GM18868 (cell line): ENCODE data around the gene VPS13D.

Source experiments
- ATAC-seq: cut with Tn5 transposase; IDR thresholded peaks from one replicate; pipeline ENCODE4 v1.9.1; 2021; ENCODE audit warnings: mild to moderate bottlenecking, moderate library complexity; ENCODE audit not compliant: unreplicated experiment

VPS13D gene

DNA sequence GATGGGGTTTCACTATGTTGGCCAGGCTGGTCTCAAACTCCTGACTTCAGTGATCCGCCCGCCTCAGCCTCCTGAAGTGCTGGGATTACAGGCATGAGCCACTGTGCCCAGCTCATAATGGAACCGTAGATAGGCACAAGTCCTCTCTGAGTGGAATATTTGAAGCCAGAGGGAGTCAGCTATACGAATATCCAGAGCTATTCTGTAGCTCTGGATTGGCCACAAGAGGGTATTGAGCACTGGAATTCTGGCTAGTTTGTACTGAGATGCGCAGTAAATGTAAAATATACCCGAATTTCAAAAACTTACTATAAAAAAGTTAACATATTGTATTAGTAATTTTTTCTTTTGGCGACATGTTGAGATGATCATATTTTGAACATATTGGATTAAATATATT is 851 bp upstream of the VPS13D start:
- ATAC-seq, result no peak

DNA sequence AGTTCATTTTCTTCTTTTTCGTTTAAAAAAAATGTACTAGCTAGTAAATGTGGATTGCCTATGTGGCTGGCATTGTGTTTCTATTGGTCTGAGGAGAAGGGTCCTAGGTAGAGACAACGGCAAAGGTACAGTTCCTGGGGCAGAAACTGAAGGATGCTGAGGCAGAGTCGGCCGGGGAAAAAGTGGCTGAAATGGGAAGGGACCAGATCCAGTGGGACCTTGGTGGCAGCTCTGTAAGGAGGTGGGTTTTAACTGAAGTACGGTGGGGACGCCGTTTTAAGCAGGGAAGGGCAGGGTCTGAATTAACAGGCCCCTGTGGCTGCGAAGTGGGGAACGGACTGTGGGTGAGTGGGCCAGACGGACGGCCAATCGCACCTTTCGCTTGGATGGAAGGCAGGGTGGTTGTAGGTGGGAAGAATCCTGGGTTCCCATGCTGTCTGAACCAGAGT is 420 bp upstream of the VPS13D start:
- ATAC-seq, result no peak

DNA sequence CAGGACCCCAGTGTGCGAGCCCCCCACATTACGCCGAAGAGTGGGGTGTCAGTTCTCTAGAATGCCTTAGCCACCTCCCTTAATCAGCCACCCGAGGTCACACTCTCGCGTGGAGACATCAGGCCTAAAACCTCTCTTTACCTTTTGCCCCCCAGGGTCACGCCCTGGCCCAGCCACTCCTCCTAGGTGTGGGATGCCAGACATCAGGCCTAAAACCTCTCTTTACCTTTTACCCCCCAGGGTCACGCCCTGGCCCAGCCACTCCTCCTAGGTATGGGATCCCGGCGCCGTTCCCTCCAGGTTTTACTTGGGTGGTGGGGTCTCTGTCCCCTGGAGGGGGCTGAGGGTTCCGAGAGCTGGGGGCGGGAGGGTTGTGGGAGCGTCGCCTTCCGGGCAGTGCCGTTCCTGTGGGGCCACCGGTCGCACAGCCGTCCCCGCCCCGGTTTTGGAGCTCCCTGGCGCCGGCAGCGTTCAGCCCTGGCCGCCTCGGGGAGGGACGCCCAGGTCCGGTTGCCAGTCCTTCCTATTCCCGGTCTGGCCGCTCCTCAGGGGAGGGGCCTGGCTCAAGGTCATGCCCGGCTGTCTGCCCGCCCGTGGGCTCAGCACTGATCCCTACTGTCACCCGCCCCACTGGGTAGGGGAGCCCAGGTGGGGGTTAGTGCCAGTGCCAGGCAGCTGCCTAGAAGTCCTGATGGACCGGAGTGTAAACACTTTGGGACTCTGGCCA is 882 bp downstream of the VPS13D start:
- ATAC-seq, result peak; percentile 22

GRCh38 chr1:12231276-12231595 is 1.4 kb downstream of the VPS13D start:
- ATAC-seq, result no peak

- no peak for ATAC-seq
Measured at GRCh38 chr1:12232221-12232620, 2.4 kb downstream of the VPS13D start.

DNA sequence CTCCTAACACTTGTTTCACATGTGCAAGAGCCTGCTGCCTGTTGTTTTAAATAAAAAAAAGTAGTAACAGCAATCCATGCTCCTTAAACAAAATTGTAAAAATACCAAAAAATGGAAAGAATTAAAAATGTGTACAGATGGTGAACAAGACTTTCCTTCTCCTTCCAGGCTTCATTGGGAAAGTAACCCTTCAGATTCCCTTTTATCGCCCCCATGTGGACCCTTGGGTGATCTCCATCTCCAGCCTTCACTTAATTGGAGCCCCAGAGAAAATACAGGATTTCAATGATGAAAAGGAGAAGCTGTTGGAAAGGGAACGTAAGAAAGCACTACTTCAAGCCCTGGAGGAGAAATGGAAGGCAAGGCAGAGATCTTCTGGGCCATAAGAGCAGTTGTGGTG is 14.2 kb downstream of the VPS13D start:
- ATAC-seq, result no peak

DNA sequence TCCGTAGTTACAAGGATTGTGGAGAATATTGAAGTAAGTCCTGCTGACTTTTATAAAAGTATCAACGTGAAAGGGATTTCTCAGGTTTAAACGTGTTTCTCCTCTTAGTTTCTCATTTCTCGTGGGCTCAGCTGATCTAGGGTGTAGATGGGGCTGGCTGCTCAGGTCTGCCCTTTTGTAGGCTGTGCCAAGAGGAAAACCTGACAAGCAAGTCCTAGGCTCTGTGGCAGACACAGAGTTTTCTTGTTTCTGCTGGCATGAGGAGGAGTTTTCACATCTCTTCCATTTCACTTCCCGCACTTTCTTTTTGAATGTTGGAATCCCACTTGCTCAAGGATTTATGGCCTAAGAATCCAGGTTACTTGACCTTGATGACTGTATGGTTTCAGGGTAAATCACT is 14.8 kb downstream of the VPS13D start:
- no peak for ATAC-seq

- no peak for ATAC-seq
Measured at GRCh38 chr1:12245116-12245515, 15.3 kb downstream of the VPS13D start.

DNA sequence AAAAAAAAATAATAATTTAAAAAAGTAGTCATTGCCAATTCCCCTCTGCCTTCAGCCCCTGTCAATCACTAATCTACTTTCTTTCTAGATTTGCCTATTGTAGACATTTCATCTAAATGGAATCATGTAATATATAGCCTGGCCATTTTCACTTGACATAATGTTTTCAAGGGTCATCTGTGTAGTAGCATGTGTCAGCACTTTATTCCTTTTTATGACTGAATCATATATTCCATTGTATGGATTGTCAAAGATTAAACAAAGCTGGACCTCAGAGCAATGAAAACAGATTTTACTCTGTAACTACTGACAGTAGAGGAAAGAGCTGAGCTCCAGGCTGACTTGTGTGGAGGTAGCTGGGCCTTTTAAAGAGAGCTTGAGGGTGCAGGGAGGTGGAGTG is 15.9 kb downstream of the VPS13D start:
- no peak for ATAC-seq

GRCh38 chr1:12246584-12246983 is 16.8 kb downstream of the VPS13D start:
- no peak for ATAC-seq

GRCh38 chr1:12249181-12249580 is 19.4 kb downstream of the VPS13D start:
- no peak for ATAC-seq

- ATAC-seq, result no peak
Measured at GRCh38 chr1:12249748-12250147, 19.9 kb downstream of the VPS13D start.

GRCh38 chr1:12251442-12251841 is 21.6 kb downstream of the VPS13D start:
- no peak for ATAC-seq

DNA sequence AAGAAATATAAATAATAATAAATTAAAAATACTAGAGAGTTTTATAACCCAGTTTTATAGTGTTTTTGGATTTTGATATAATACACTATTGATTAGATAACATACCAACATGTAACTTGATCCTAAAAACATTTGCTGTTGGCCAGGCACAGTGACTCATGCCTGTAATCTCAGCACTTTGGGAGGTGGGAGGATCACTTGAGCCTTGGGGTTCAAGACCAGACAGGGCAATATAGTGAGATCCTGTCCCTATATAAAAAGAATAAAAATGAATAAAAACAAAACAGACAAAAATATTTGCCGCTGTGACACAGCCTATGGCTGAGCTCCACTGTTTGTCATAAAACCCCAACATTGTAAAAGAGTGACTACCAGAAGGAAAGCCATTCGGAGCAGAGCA is 26.1 kb downstream of the VPS13D start:
- ATAC-seq, result no peak

DNA sequence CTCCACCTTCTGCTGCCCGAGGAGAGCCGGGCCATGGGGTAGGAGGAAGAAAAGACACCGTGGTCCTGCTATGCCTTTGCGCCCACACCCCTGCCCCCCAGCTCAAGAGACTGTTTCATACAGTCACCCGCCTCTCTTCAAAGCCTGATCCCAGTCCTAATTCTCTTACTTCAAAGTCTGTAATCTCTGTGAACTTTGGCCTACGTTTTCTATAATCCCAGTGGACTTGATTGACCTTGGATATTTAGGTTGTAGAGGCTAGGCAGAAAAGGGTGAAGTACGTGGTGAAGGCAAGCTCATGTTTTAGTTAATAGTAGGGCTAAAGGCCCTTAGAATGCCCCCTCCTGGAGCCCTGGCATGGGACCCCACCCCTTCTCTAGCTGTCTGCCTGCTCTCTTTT is 28.4 kb downstream of the VPS13D start:
- ATAC-seq, result no peak

DNA sequence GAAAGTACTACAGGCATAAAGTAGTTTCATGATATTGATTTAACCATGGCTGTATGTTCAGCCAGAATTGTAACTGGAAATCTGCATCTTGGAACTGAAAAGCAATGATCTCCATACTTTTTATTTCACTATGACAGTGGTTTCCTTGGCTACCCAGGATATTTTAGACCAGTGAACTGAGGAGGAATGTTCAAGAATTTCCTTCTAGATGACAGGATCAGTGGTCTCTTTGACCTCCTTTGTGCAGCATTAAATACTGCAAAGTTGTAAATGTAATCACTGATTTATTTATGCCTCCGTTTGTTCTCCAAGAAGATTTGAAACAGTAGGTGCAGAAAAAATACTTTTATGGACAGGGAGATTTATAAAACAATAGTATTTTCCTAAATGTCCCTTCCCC is 39.5 kb downstream of the VPS13D start:
- ATAC-seq, result no peak

- ATAC-seq, result no peak
Measured at GRCh38 chr1:12271033-12271432, 41.2 kb downstream of the VPS13D start.

GRCh38 chr1:12272770-12273169 is 42.9 kb downstream of the VPS13D start:
- ATAC-seq, result no peak

- no peak for ATAC-seq
Measured at GRCh38 chr1:12275370-12275769, 45.5 kb downstream of the VPS13D start.

- no peak for ATAC-seq
Measured at GRCh38 chr1:12276225-12276624, 46.4 kb downstream of the VPS13D start.

DNA sequence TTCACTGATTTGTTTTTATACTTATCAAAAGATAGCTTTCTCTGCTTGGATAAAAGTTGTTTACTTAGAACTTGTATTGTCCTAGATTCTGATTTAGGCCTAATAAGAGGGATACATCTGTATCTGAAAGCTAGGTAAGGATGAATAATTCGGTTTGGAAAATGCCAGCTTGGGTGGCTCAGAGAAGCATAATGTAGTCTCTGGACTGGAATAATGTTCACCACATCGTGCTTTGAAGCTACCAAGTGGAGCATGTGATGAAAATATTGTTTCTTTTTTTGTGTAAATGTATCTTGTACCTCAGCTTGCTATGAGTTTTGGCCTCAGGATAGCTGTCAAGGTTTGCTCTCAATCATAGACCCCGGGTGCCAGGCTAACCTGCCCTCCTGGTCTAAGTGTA is 49.2 kb downstream of the VPS13D start:
- ATAC-seq, result no peak

GRCh38 chr1:12279728-12280464 is 50.1 kb downstream of the VPS13D start:
- no peak for ATAC-seq

DNA sequence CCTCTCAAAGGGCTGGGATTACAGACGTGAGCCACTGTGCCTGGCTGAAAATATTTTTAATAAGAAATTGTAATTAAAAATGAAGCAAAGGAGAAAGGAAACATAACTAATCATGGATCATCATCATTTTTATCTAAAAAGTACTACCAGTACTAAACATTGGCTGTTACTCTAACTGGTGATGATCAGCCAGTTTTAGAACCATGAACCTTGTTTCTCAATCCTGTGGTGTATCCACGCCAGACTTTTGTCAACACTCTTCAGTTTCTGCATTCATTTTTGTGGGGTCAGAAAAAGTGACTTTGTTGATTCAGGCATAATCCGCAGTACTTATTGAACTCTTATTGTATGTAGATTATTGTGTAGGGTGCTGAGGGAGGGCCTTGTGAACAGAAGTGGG is 52.3 kb downstream of the VPS13D start:
- no peak for ATAC-seq
